HUES48 (cell line): ENCODE measurements around the gene ADAMTS2.

Experiments used
- H3K27ac ChIP-seq: one replicate; pipeline ENCODE4 v1.7.0; 2013; ENCODE audit warnings: low read depth, low read length, inconsistent platforms
- H3K27me3 ChIP-seq: 2 replicates; pipeline ENCODE4 v1.6.1; 2013; ENCODE audit warnings: mild to moderate bottlenecking, low read length; ENCODE audit not compliant: control insufficient read depth, insufficient read depth
- H3K36me3 ChIP-seq: 2 replicates; pipeline ENCODE4 v1.6.1; 2013; ENCODE audit warnings: low read length; ENCODE audit not compliant: control insufficient read depth, insufficient read depth
- H3K4me1 ChIP-seq: 2 replicates; pipeline ENCODE4 v1.6.1; 2013; ENCODE audit warnings: mild to moderate bottlenecking, low read length; ENCODE audit not compliant: control insufficient read depth, insufficient read depth
- H3K4me3 ChIP-seq: 2 replicates; pipeline ENCODE4 v1.5.1; 2013; ENCODE audit warnings: mild to moderate bottlenecking, low read depth, low read length
- H3K9ac ChIP-seq: 2 replicates; pipeline ENCODE4 v1.6.1; 2013; ENCODE audit warnings: mild to moderate bottlenecking, low read depth, low read length, moderate library complexity
- H3K9me3 ChIP-seq: 2 replicates; pipeline ENCODE4 v1.6.1; 2013; ENCODE audit warnings: low read length; ENCODE audit not compliant: control insufficient read depth, insufficient read depth

Gene ADAMTS2

DNA sequence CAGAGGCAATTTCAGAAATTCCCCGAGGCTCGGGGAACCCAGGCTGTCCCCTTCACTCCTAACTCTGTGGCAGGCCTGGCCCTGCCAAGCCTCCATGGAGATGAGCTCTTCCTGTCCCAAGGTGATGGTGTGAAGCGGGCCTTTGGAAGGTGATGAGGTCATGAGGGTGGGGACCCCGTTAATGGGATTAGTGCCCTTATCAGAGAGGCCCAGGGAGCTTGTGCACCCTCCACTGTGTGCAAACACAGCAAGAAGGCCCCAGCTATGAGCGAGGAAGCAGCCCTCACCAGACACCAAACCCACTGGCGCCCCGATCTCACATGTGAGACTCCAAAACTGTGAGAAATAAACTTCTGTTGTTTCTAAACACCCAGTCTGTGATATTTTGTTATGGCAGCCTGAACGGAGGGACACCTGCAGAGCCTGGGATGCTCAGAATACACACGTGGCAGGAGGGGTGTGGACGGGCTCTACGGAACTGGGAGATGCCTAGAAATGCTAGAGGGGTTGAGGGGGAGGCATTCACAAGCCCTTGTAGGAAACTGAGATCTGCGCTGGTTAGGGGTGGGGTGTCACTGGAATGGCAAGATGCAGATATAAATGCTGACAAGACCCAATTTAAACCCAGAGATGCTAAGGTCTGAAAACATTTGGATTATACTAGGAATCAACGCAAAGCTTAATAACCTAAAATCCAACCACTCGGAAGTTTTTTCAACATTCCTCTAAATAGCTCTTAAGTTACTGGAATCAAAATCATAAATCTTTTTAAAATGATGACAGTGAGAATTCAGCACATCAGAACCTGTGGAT, 46.9 kb downstream of the ADAMTS2 start:
- no peak overlapping the region for H3K4me3 ChIP-seq
- H3K9me3 ChIP-seq = no peaks in the 10 kb centered on the region
- H3K4me1 ChIP-seq = no peaks in the 10 kb centered on the region
- H3K36me3 ChIP-seq = no peaks in the 10 kb centered on the region
- no peaks in the 10 kb centered on the region for H3K27me3 ChIP-seq
- H3K27ac ChIP-seq = no peak overlapping the region
- H3K9ac ChIP-seq = no peak overlapping the region

DNA sequence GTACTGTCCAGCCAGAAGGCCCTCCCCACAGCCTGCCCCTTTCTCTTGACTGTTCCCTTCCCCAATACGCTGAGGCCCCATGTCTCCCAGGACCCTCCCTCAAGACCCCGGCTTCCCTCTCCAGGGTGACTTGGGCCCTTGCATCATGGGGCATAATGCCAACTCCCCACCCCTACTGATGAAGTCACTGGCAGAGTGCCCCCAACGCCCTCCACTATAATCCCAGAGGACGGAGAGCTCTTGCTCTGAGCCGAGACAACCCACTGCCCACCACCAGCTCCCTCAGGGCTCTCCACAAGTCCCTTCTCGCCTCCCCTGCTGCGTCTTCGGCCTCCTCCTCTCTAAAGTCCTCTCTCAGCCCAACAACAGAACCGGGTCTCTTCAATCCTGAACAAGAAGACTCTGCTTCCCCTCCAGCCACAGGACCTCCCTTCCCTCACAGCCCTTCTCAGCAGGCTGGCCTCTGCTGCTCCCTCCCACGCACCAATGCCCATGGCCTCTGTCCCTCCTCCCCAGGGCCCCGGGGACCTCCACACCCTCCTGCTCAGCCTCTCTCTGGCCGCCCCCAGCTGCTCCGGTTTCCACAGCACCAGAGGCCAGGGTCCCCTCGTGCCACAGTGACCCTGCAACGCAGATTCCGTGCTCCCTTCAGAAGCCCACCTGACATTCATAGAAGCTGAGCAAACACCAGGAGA, 47.6 kb downstream of the ADAMTS2 start:
- no peak overlapping the region for H3K4me3 ChIP-seq
- H3K9me3 ChIP-seq = no peaks in the 10 kb centered on the region
- no peaks in the 10 kb centered on the region for H3K27me3 ChIP-seq
- no peak overlapping the region for H3K27ac ChIP-seq
- H3K9ac ChIP-seq = no peak overlapping the region
- no peaks in the 10 kb centered on the region for H3K4me1 ChIP-seq
- no peaks in the 10 kb centered on the region for H3K36me3 ChIP-seq

DNA sequence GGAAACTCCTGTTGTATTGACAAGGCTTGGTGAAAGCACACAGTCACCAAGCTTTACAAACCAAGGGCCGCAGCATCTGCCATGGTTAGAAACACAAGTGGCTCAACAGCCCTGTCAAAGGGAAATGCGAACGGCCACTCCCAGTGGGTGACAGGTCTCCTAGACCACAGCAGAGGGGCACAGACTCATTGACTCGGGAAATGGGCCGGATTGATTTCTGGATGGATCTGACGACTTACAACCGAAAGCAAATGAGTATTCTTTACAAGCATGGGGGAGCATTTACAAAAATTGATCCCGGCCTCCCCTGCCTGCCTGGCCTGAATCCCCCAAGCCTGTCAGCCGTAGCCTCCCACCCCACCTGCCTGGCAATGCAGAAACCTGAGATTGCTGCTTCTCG, 48.2 kb downstream of the ADAMTS2 start:
- H3K27me3 ChIP-seq = no peaks in the 10 kb centered on the region
- no peaks in the 10 kb centered on the region for H3K4me1 ChIP-seq
- H3K27ac ChIP-seq = no peak overlapping the region
- H3K9ac ChIP-seq = no peak overlapping the region
- H3K36me3 ChIP-seq = no peaks in the 10 kb centered on the region
- H3K4me3 ChIP-seq = no peak overlapping the region
- H3K9me3 ChIP-seq = no peaks in the 10 kb centered on the region

DNA sequence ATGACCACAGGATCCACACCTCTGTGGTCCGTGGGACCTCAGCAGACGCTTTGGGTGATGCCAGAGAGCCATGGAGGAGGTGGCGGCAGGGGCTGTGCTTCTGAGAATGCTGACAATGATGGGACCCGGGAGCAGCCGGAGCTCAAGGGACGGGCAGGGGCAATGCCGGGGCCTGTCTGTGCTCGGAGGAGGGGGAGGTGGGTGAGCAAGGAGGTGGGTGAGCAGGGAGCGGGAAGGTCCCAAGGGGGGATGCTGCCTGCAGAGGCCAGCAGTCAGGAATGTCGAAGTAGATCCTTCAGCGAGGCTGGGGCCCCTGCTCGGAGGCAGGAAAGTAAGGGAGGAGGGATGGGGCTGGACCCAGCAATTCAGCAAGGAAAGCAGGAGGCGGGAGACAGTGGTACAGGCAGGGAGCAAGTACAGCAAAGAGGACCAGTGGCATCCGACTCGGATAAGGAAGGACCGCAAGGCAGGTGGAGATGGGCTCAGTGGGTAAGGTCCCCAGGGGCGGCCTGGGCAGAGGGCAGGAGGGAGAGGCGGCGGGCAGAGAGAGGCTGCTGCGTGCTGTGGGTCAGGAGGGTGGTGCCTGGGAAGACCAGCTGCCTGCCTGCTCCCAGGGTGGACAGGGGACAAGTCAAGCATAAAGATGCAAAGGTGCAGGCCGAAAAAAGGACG, 49.0 kb downstream of the ADAMTS2 start:
- Histone ChIP-seq H3K4me3 (no peak overlapping the region), H3K27ac (no peak overlapping the region), H3K27me3 (no peaks in the 10 kb centered on the region), H3K36me3 (no peaks in the 10 kb centered on the region), H3K4me1 (no peaks in the 10 kb centered on the region), H3K9me3 (no peaks in the 10 kb centered on the region), H3K9ac (no peak overlapping the region)

DNA sequence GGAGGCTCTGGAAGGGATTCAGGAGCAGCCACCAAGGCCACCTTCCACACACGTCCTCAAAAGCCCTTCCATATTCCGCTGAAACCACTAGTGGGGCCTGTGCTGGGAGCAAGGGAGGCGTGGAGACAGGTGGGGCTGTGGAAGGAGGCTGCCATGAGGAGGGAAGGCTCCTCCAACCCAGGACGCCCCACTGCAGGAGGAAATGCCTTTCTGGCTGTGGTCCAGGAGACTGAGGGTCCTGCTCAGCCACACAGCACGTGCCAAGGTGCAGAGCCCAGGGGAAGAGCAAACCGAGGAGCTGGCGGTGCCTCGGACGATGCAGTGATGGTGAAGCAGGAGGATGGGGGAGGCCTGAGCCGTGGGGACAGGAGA, 49.5 kb downstream of the ADAMTS2 start:
- H3K4me1 ChIP-seq = no peaks in the 10 kb centered on the region
- H3K4me3 ChIP-seq = no peak overlapping the region
- H3K27ac ChIP-seq = no peak overlapping the region
- H3K9me3 ChIP-seq = no peaks in the 10 kb centered on the region
- no peaks in the 10 kb centered on the region for H3K36me3 ChIP-seq
- no peak overlapping the region for H3K9ac ChIP-seq
- no peaks in the 10 kb centered on the region for H3K27me3 ChIP-seq

DNA sequence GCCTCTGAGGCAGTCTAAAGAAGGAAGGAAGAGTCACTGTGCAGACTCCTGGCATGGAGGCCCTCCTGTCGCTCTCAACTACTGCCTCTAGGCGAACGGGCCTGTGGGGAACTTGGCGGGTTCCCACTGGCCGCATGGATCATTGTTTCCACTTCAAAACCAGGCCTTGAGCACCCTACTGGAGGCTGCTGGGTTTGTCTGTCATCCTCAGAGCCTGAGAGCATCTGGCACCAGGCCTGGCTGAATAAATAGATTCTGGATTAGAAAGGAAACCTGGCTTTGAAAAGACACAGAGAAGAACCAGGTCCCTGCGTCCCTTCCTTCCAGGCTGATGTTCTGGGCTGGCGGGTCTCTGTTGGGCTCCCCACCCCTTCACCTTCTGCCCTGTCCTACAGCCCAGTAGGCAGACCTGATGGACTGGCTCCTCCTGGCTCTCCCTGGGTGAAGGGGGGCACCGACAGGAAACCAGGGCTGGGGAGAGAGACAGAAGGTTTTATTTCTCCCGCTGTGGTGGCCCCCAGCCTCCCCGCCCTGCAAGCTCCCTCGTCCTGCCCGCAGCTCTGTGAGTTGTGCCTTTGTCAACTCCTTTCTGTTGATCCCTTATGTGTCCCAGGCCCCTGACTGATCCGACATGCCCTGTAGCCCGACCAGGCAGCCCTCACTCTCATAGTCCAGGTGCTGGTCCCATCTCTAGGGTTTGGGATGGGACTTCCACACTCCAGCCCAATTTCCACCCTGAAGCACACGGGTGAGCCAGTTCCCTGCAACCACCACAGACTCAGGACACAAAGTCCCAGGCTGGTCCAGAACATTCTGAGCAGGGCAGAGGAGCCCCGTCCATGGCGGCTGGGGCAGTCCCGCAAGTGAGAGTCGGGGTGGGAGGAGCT, 50.1 kb downstream of the ADAMTS2 start:
- H3K27ac ChIP-seq = no peak overlapping the region
- H3K4me3 ChIP-seq = no peak overlapping the region
- no peaks in the 10 kb centered on the region for H3K36me3 ChIP-seq
- H3K4me1 ChIP-seq = no peaks in the 10 kb centered on the region
- no peak overlapping the region for H3K9ac ChIP-seq
- no peaks in the 10 kb centered on the region for H3K27me3 ChIP-seq
- H3K9me3 ChIP-seq = no peaks in the 10 kb centered on the region

DNA sequence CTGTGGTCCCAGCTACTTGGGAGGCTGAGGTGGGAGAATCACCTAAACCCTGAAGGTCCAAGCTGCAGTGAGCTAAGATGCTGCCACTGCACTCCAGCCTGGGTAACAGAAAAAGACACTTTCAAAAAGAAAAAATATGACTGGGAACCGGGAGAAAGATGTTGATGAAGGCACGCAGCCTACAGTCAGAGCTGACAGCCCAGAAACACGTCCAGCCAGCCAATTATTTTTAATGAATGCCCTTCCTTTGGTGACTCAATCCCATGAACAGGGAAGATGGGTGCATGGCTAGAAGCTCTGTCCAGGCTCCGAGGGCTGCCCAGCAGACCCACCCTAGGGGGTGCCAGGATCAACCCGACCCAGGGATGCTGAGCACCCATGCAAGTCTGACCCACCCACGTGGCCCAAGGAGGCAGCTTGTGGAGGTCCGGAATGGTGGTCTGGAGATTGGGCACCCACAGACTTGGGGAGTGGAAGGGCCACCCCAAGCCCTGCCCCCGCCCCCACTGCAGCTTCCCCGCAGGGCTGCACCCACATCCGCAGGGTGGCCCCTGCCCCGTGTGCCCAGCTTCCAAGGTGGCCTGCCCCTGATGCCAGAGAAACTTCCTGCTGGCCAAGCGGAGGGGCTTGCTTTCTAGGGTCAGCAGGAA, 51.0 kb downstream of the ADAMTS2 start:
- no peak overlapping the region for H3K4me3 ChIP-seq
- H3K27me3 ChIP-seq = no peaks in the 10 kb centered on the region
- H3K9ac ChIP-seq = no peak overlapping the region
- no peak overlapping the region for H3K27ac ChIP-seq
- H3K4me1 ChIP-seq = no peaks in the 10 kb centered on the region
- H3K9me3 ChIP-seq = no peaks in the 10 kb centered on the region
- no peaks in the 10 kb centered on the region for H3K36me3 ChIP-seq

DNA sequence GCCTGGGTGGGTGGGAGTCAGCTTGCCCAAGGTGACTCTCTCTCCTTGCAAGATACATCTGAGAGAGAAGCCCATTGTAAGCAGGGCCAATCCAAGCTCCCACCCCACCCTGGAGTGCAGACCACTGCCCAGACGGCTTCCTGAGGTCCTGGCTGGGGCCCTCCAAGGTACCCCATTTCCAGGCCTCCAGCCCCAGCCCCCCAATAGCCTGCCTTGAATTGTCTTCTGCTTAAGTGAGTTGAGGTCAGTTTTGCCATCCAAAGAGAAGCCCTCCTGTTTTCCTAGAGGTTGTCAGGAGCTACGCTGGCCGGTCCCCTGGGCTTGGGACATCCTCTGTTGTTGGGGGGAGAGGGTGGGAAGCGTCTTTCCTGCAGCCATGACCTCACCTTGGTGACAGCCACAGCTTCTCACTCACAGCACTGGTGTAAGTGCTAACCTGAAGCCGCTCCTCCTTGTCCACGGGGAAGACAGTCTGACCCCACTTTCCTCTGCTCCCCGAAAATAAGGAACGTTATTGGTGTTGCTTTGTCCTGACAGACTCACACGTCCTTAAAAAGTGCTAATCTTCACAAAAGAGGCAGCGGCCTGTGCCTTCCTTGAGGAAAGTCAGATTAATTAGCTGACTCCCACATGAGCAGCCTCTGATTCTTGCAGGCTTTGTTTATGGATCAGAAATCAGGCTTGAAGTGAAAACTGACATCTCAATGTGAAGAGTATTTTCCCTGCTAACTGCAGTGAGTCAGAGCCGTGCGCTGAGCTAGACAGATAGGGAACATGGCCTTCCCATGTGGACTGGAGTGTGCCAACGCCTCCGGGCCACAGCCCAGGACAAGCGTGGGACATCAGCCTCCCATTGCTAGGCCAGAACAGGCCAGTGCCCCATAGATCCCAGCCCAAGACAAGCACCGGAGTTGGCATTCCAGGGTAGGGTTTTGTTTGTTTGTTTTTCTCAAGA, 52.3 kb downstream of the ADAMTS2 start:
- no peak overlapping the region for H3K9ac ChIP-seq

DNA sequence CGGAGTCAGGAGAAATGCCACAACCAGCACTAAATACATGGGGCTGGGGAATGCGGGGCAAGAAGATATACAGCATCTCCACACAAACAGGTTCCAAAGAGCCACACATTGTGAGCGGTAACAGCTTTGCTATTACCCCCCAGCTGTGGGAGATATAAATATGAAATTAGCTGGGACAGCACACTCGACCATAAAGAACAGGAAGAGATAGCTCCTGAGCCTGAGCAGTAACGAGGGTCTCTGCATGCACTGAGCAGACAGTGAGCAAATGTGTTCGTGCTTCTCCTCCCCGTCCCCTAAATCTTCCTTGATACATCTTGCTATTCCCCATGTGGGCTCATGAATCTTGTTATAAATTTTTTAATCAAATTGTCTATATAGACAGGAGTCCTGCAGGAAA, 53.1 kb downstream of the ADAMTS2 start:
- Histone ChIP-seq H3K4me3 (no peak overlapping the region), H3K9me3 (no peaks in the 10 kb centered on the region), H3K27ac (no peak overlapping the region), H3K4me1 (no peaks in the 10 kb centered on the region), H3K36me3 (no peaks in the 10 kb centered on the region), H3K9ac (no peak overlapping the region), H3K27me3 (no peaks in the 10 kb centered on the region)

More for the DNA sequence above, 52.3 kb downstream of the ADAMTS2 start:
- Histone ChIP-seq H3K4me1 (no peaks in the 10 kb centered on the region), H3K4me3 (no peak overlapping the region), H3K9me3 (no peaks in the 10 kb centered on the region), H3K36me3 (no peaks in the 10 kb centered on the region), H3K27me3 (no peaks in the 10 kb centered on the region), H3K27ac (no peak overlapping the region)
